Activated T-cell treated with anti-CD3 and anti-CD28 coated beads for 4 hours (primary cell): ENCODE results near the gene ZNF214.
"Not testable (repeated sequence)": the region's sequence is repeated elsewhere in the genome, so short reads cannot be mapped to it uniquely, and the experiment has no call there.

Experiments
- DNase-seq: peaks from one replicate; pipeline ENCODE4 v3.0.0-alpha.2; 2020

Gene ZNF214

DNA sequence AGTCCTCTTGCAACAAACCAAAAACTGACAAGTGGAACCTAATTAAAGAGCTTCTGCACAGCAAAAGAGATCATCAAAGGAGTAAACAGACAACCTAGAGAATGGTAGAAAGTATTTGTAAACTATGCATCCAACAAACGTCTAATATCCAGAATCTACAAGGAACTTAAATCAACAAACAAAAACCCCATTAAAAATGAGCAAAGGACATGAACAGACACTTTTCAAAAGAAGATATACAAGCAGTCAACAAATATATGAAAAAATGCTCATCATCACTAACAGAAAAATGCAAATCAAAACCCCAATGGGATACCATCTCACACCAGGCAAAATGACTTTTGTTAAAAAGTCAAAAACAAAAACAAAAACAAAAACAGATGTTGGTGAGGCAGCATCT is 33.7 kb downstream of the ZNF214 start:
- no peak for DNase-seq

DNA sequence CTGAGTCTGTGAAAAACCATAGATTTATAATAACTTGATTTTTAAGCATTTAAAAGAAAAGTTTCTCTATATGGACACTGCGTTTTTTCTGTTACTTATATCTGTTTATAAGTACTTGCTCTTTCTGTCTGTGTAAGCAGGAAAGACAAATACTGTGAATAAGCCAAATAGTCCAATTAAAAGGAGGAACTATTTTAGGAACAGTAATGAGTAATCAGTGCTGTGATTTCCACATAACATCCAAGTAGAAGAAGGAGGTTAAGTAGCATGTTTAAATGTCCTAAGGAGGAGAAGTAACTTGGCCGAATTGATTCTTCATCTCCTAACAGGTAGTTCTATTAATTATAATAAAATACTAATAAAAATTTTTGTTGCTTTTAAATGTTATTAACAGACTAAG is 40.8 kb downstream of the ZNF214 start:
- DNase-seq = no peak

DNA sequence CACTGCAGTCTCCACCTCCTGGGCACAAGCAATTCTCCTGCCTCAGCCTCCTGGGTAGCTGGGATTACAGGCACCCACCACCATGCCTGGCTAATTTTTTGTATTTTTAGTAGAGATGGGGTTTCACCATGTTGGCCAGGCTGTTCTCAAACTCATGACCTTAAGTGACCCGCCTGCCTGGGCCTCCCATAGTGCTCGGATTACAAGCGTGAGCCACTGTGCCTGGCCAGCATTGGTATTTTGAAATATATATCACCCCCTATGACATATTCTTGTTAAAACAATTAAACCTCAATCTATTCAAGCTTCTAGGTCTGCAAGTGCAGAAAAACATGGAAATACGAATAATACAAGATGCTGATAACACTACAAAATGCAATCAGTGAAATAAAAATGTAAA is 50.3 kb downstream of the ZNF214 start:
- not testable (repeated sequence) for DNase-seq

DNA sequence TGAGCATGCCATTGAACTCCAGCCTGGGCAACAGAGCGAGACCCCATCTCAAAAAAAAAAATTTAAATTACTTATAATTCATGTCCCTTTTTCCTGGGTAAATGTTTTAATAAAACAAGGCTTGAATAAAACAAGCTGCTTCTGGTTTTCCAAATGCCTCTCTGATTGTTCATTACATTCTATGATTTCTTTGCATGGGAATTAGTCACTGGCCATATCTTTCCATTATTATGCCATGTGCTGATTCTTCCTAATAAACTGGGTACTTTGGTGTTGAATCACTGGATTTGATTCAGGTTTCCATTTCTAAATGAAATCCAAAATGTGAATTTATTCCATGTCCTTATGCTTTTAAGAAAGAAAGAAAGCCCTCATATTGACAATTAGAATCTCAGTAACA is 51.3 kb downstream of the ZNF214 start:
- no peak for DNase-seq

DNA sequence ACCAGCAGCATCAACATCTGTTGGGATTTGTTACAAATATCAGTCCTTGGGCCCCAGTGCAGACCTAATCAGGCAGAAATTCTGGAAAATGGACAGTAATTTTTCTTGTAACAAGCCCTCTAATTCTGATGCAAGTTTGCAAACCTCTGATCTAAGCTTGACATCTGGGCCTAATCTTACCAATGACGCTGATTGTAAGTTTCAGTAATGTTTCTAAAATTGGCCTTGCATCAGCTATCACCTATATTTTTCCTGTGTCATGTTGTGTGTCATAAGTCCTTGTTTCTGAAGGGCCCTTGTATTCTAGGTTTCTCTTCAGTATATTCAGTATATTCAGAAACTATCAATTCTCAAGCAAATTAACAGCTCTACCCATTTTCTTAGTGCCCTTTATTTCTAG is 57.5 kb downstream of the ZNF214 start:
- no peak for DNase-seq

DNA sequence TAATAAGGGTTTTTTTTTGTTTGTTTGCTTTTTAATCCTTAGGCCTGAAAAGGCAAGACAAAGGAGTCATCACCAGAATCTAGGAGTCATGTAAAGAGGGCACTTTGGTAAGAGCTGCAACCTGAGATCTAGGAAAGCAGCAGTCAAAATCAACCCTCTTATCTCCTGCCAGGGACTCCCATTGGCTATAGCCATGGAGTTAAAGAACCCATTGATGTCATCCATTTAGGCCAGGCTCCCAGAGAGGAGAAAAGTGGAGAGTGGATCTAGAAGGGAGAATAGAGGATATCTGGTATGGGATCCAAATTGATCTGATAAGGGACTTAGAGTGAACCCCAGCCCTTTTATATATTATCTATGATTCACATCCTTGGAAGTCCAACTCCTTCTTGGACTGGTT is 58.0 kb downstream of the ZNF214 start:
- no peak for DNase-seq

DNA sequence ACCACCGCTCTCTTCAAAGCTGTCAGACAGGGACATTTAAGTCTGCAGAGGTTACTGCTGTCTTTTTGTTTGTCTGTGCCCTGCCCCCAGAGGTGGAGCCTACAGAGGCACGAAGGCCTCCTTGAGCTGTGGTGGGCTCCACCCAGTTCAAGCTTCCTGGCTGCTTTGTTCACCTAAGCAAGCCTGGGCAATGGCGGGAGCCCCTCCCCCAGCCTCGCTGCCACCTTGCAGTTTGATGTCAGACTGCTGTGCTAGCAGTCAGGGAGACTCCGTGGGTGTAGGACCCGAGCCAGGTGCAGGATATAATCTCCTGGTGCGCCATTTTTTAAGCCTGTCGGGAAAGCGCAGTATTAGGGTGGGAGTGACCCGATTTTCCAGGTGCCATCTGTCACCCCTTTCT is 65.9 kb downstream of the ZNF214 start:
- DNase-seq = not testable (repeated sequence)
